Thymus (tissue), 11 donors: Measurements from ENCODE around the gene SLC16A12. TPM values are rescaled to one million over a fixed set of nuclear protein-coding genes. Genes with fewer than 3 reads are reported as not detected.

ENCODE experiments used
- DNase-seq, 9 donors: peaks; one replicate each; pipeline ENCODE4 v3.0.0-alpha.2; 2013; ENCODE audit warnings: low spot score in 9 of 9, low read depth in 6 of 9, missing footprints in 1 of 9
- H3K27ac ChIP-seq, 2 donors: one replicate each; pipeline ENCODE4 v1.5.1; 2013; ENCODE audit warnings: control low read depth in 1 of 2, low read depth in 1 of 2, low read length in 1 of 2, mild to moderate bottlenecking in 1 of 2, moderate library complexity in 1 of 2
- H3K27me3 ChIP-seq, 2 donors: one replicate each; pipeline ENCODE4 v1.5.1; 2013; ENCODE audit warnings: low read length in 1 of 2; ENCODE audit not compliant: control insufficient read depth in 2 of 2, insufficient read depth in 1 of 2
- H3K36me3 ChIP-seq, 2 donors: one replicate each; pipeline ENCODE4 v1.5.1; 2013; ENCODE audit warnings: low read length in 1 of 2, mild to moderate bottlenecking in 1 of 2, moderate library complexity in 1 of 2; ENCODE audit not compliant: control insufficient read depth in 2 of 2, insufficient read depth in 2 of 2
- H3K4me1 ChIP-seq, 2 donors: one replicate each; pipeline ENCODE4 v1.5.1; 2013; ENCODE audit warnings: low read length in 2 of 2; ENCODE audit not compliant: control insufficient read depth in 2 of 2, insufficient read depth in 2 of 2
- H3K4me3 ChIP-seq, 2 donors: one replicate each; pipeline ENCODE4 v1.5.1; 2013; ENCODE audit warnings: low read length in 2 of 2, control low read depth in 1 of 2, mild to moderate bottlenecking in 1 of 2
- H3K9me3 ChIP-seq, 2 donors: one replicate each; pipeline ENCODE4 v1.5.1; 2013; ENCODE audit warnings: low read length in 1 of 2, mild to moderate bottlenecking in 1 of 2; ENCODE audit not compliant: control insufficient read depth in 2 of 2, insufficient read depth in 1 of 2
- WGBS: extraction: QIAGEN DNeasy Blood & Tissue Kit; methylation state at CpG from one replicate; pipeline ENCODE4 v1.1.7; 2013; 5-methylcytosine and 5-hydroxymethylcytosine counted together
- polyA plus RNA-seq: library from polyadenylated mRNA; stranded (reverse); fragments of 200-250 nt; gene quantifications from one replicate; pipeline ENCODE4 v1.2.3, GENCODE V29; 2013
- total RNA-seq: library from RNA; stranded (reverse); fragments of 120-200 nt; gene quantifications from one replicate; pipeline ENCODE4 v1.2.4, GENCODE V29; 2013
- donor health status: healthy.

Gene SLC16A12
- total and polyA plus RNA-seq, 2 donors, result 0.24 to 1.5 TPM

DNA sequence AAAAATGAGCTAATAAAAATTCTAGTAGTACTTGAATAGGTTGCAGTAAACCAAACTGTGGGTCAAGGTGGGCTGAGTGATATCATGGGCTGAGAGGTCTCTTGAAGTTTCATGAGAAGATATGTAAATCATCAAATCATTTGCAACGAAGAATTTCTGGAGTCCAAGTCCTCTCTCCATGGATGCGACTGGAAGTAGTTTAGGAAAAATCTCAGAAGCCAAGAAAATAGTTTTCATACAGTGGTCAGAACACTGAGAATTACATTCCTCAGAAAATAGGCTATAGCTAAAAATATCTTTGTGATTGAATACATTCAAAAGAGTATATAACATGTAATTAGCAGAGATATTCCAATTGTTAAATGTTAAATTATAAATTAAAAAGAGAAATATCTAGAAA is 146.6 kb downstream of the SLC16A12 start:
- Histone ChIP-seq H3K4me3 (no peak overlapping the region), H3K27ac (no peak overlapping the region), H3K9me3 (no peaks in the 10 kb centered on the region), H3K4me1 (peaks cover 7% of the 10 kb centered on the region in 2 donors), H3K36me3 (no peaks in the 10 kb centered on the region), H3K27me3 (no peaks in the 10 kb centered on the region)
- WGBS, result 97% methylated on average over 2 of the region's 2 CpGs
- no peak for DNase-seq

DNA sequence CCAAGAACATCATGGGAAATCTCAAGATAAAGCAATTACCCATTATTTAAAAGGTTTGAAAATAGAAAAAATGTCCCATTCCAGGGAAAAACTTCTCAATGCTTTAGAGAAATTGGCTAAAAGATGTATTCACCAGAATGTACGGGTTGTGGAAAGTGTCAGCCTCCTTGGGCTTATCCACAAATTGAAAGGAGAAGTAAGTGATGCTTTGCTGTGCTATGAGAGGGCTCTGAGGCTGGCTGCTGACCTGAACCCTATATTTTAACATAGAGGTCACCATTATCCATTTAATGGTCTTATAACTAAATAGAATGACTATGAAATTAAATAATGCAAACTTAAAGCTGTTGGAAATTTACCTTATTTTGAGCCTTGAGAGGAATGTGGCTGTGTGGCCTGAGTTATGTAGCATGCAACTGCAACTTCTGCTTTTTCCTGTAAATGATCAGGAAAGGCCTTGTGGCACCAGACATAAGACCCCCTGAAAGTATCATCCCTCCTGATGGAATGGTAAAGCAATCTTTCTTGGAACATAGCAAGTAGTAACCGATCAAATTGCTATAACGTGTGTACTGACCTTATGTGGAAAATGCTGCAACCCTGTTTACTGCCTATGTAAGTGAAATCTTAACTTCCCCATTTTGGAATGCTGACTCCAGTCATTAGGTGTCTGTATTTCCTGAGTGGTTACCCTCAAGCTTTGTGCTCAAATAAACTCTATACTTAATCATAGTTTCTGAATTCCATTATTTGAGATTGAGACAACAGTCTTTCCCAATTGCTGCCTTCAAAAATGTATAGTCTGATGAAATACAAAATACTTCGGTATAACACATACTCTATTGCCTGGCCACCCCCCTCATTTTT is 150.7 kb downstream of the SLC16A12 start:
- no peak overlapping the region for H3K4me3 ChIP-seq
- 17% methylated on average over 4 of the region's 4 CpGs for WGBS
- H3K4me1 ChIP-seq, result no peaks in the 10 kb centered on the region
- H3K27ac ChIP-seq, result no peak overlapping the region
- no peaks in the 10 kb centered on the region for H3K36me3 ChIP-seq
- H3K27me3 ChIP-seq, result no peaks in the 10 kb centered on the region
- DNase-seq, result no peak
- H3K9me3 ChIP-seq, result no peaks in the 10 kb centered on the region

DNA sequence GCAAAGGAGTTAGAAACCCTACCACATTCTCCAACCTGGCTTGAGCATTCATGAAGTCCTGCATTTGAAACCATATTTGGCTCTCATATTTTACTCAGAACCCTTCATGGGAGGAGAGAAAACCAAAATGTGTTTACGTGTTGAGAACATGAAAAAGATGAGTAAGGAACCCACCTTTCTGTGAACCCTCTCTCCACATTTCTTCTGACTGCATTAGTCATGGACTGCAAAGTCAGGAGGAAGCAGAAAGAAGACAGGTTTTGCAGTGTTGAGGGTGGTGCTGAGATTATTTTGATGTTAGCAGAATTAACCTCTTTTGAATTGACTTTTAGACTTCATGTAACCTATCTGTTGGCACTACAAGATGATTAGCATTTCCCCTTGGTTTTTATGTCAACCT is 152.6 kb downstream of the SLC16A12 start:
- 99% methylated on average over 1 of the region's 1 CpG for WGBS
- Histone ChIP-seq H3K4me3 (no peak overlapping the region), H3K9me3 (no peaks in the 10 kb centered on the region), H3K4me1 (no peaks in the 10 kb centered on the region), H3K27ac (no peak overlapping the region), H3K36me3 (no peaks in the 10 kb centered on the region), H3K27me3 (no peaks in the 10 kb centered on the region)
- DNase-seq, result no peak

Other genes starting within 250 kb of the SLC16A12 start
- 8.7 TPM for gene IFIT2, start 233.5 kb downstream of the SLC16A12 start, total RNA-seq
- gene IFIT2, start 233.5 kb downstream of the SLC16A12 start, polyA plus RNA-seq, result 16.0 TPM
- 33.4 TPM for gene IFIT3, start 207.6 kb downstream of the SLC16A12 start, total RNA-seq
- 31.5 TPM for gene IFIT3, start 207.6 kb downstream of the SLC16A12 start, polyA plus RNA-seq
- gene IFIT1B, start 157.5 kb downstream of the SLC16A12 start, total RNA-seq, result 0.38 TPM
- 0.07 TPM for gene IFIT1B, start 157.5 kb downstream of the SLC16A12 start, polyA plus RNA-seq
- gene IFIT1, start 143.0 kb downstream of the SLC16A12 start, total RNA-seq, result 48.4 TPM
- 43.4 TPM for gene IFIT1, start 143.0 kb downstream of the SLC16A12 start, polyA plus RNA-seq
- gene IFIT5, start 121.0 kb downstream of the SLC16A12 start, total RNA-seq, result 17.6 TPM
- gene IFIT5, start 121.0 kb downstream of the SLC16A12 start, polyA plus RNA-seq, result 17.4 TPM
- 6.5 TPM for gene PANK1, start 109.6 kb upstream of the SLC16A12 start, total RNA-seq
- gene PANK1, start 109.6 kb upstream of the SLC16A12 start, polyA plus RNA-seq, result 3.7 TPM
- 21.6 TPM for gene KIF20B, start 166.0 kb upstream of the SLC16A12 start, total RNA-seq
- 4.4 TPM for gene KIF20B, start 166.0 kb upstream of the SLC16A12 start, polyA plus RNA-seq